ENCODE results near the gene LRIT2. TPM values are rescaled to one million over a fixed set of nuclear protein-coding genes. Genes with fewer than 3 reads are reported as not detected.

LRIT2 gene
- total and polyA plus RNA-seq, 9 of the 15 experiments (the other 6 are each of a cell fraction or from before 2014, with no cell fraction given) = not detected

DNA sequence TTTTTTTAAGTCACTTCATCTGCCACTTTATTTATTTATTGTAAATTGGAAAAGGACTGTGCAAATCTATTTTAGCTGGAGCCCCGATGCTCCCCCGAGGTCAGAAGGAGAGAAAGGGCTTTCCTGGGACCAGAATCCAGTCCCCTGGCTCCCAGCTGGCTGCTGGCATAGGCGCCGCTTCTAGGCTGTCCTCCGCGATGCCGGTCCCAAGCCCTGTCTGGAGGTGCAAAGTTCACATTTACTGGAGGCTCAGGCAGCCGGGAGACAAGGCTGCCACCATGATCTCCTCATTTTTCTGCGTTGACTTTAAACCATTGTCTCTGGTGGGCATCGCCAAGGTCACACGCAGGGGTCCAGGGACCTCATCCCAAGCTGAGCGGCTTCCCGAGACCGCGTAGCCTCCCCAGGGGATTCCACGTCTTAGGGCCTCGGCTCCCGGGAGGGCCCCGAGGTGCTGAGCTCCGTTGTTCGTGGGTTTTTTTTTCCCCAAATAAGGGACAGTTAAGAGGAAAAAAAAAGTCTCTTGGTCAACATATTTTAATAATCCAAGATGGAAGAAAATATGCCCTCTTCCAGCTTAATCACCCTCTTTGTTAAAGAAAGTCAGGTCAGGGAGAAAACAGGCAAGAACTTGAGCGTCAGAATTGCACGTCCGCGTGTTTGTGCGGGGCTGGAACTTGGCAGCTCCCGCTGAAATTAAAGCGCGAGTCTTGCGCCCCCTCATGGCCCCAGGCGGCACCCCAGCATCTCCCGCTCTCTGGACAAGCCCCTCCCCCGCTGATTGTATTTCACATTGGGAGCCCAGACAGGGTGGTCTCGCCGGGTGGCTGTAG, 31.4 kb upstream of the LRIT2 start (continued):
- TF ChIP-seq, protein P1, sequence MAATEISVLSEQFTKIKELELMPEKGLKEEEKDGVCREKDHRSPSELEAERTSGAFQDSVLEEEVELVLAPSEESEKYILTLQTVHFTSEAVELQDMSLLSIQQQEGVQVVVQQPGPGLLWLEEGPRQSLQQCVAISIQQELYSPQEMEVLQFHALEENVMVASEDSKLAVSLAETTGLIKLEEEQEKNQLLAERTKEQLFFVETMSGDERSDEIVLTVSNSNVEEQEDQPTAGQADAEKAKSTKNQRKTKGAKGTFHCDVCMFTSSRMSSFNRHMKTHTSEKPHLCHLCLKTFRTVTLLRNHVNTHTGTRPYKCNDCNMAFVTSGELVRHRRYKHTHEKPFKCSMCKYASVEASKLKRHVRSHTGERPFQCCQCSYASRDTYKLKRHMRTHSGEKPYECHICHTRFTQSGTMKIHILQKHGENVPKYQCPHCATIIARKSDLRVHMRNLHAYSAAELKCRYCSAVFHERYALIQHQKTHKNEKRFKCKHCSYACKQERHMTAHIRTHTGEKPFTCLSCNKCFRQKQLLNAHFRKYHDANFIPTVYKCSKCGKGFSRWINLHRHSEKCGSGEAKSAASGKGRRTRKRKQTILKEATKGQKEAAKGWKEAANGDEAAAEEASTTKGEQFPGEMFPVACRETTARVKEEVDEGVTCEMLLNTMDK (IDR thresholded peaks at IDR 0.05; ENCODE audit: borderline replicate concordance, insufficient read depth, low read depth, low read length, poor library complexity, severe bottlenecking) = peak; percentile 94
- TF ChIP-seq PRMT5 (CRISPR knock-in tag; IDR thresholded peaks at IDR 0.05) = no peak
- TF ChIP-seq, protein P2, sequence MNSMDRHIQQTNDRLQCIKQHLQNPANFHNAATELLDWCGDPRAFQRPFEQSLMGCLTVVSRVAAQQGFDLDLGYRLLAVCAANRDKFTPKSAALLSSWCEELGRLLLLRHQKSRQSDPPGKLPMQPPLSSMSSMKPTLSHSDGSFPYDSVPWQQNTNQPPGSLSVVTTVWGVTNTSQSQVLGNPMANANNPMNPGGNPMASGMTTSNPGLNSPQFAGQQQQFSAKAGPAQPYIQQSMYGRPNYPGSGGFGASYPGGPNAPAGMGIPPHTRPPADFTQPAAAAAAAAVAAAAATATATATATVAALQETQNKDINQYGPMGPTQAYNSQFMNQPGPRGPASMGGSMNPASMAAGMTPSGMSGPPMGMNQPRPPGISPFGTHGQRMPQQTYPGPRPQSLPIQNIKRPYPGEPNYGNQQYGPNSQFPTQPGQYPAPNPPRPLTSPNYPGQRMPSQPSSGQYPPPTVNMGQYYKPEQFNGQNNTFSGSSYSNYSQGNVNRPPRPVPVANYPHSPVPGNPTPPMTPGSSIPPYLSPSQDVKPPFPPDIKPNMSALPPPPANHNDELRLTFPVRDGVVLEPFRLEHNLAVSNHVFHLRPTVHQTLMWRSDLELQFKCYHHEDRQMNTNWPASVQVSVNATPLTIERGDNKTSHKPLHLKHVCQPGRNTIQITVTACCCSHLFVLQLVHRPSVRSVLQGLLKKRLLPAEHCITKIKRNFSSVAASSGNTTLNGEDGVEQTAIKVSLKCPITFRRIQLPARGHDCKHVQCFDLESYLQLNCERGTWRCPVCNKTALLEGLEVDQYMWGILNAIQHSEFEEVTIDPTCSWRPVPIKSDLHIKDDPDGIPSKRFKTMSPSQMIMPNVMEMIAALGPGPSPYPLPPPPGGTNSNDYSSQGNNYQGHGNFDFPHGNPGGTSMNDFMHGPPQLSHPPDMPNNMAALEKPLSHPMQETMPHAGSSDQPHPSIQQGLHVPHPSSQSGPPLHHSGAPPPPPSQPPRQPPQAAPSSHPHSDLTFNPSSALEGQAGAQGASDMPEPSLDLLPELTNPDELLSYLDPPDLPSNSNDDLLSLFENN (IDR thresholded peaks at IDR 0.05; ENCODE audit: low read depth in 2 of 2, low read length in 2 of 2) = no peak
- TF ChIP-seq YY1 (IDR thresholded peaks at IDR 0.05; ENCODE audit: borderline replicate concordance in 1 of 3, control insufficient read depth in 1 of 3, extremely low read depth in 1 of 3, insufficient read depth in 3 of 3, insufficient read length in 1 of 3, insufficient replicate concordance in 2 of 3, low read depth in 1 of 3, low read length in 2 of 3) = peak in 2 of 3 experiments; percentile 20 to 48
- TF ChIP-seq, protein P3, sequence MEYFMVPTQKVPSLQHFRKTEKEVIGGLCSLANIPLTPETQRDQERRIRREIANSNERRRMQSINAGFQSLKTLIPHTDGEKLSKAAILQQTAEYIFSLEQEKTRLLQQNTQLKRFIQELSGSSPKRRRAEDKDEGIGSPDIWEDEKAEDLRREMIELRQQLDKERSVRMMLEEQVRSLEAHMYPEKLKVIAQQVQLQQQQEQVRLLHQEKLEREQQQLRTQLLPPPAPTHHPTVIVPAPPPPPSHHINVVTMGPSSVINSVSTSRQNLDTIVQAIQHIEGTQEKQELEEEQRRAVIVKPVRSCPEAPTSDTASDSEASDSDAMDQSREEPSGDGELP (CRISPR knock-in tag; IDR thresholded peaks at IDR 0.05; ENCODE audit: borderline replicate concordance) = peak; percentile 74; the same call in 1 of the 2 replicates
- TF ChIP-seq RB1 (IDR thresholded peaks at IDR 0.05; ENCODE audit: low read depth) = peak; percentile 95
- no peak for TF ChIP-seq NR2C2 (CRISPR knock-in tag; IDR thresholded peaks at IDR 0.05)
- no peak for TF ChIP-seq NR2C2 (tag; IDR thresholded peaks at IDR 0.05)
- peak; percentile 75 for TF ChIP-seq RNF2 (IDR thresholded peaks at IDR 0.05)
- 0 out of 2 replicates have a peak, but pooled peaks have one; percentile 34 for TF ChIP-seq ZKSCAN1 (IDR thresholded peaks at IDR 0.05; ENCODE audit: low read depth, low read length)
- TF ChIP-seq KLF1 (tag; IDR thresholded peaks at IDR 0.05) = no peak
- TF ChIP-seq, protein P4, sequence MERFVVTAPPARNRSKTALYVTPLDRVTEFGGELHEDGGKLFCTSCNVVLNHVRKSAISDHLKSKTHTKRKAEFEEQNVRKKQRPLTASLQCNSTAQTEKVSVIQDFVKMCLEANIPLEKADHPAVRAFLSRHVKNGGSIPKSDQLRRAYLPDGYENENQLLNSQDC (CRISPR knock-in tag; IDR thresholded peaks at IDR 0.05) = no peak
- TF ChIP-seq STAG1 (CRISPR knock-in tag; IDR thresholded peaks at IDR 0.05; ENCODE audit: borderline replicate concordance) = peak; percentile 46; the same call in 1 of the 2 replicates
- TF ChIP-seq, protein P5, sequence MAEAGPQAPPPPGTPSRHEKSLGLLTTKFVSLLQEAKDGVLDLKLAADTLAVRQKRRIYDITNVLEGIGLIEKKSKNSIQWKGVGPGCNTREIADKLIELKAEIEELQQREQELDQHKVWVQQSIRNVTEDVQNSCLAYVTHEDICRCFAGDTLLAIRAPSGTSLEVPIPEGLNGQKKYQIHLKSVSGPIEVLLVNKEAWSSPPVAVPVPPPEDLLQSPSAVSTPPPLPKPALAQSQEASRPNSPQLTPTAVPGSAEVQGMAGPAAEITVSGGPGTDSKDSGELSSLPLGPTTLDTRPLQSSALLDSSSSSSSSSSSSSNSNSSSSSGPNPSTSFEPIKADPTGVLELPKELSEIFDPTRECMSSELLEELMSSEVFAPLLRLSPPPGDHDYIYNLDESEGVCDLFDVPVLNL (CRISPR knock-in tag; IDR thresholded peaks at IDR 0.05; ENCODE audit: low read depth) = peak; percentile 30; the same call in 1 of the 2 replicates
- no peak for TF ChIP-seq ZNF695 (CRISPR knock-in tag; IDR thresholded peaks at IDR 0.05)
- TF ChIP-seq, protein P6, sequence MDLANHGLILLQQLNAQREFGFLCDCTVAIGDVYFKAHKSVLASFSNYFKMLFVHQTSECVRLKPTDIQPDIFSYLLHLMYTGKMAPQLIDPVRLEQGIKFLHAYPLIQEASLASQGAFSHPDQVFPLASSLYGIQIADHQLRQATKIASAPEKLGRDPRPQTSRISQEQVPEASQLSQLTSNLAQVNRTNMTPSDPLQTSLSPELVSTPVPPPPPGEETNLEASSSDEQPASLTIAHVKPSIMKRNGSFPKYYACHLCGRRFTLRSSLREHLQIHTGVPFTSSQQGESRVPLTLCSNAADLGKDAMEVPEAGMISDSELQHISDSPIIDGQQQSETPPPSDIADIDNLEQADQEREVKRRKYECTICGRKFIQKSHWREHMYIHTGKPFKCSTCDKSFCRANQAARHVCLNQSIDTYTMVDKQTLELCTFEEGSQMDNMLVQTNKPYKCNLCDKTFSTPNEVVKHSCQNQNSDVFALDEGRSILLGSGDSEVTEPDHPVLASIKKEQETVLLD (IDR thresholded peaks at IDR 0.05) = no peak

All from K562 (cell line).